ENCODE data around the gene MMAB.

Gene MMAB

GRCh38 chr12:109601557-109601956 lies 28.3 kb upstream of the MMAB start:
- no peak for DNase-seq

GRCh38 chr12:109600995-109601394 lies 27.7 kb upstream of the MMAB start:
- no peak for DNase-seq

- DNase-seq: no peak
Observed at GRCh38 chr12:109600481-109600880, 27.2 kb upstream of the MMAB start.

- no peak for DNase-seq
Observed at GRCh38 chr12:109599087-109599486, 25.8 kb upstream of the MMAB start.

GRCh38 chr12:109598428-109598854 lies 25.1 kb upstream of the MMAB start:
- DNase-seq: no peak

- peak; percentile 48 to 50 for DNase-seq
Observed at GRCh38 chr12:109597795-109598427, 24.6 kb upstream of the MMAB start.

GRCh38 chr12:109597414-109597794 lies 24.1 kb upstream of the MMAB start:
- DNase-seq: no peak

GRCh38 chr12:109596418-109597244 lies 23.3 kb upstream of the MMAB start:
- no peak for DNase-seq

GRCh38 chr12:109595321-109595902 lies 22.1 kb upstream of the MMAB start:
- DNase-seq: peak; percentile 4 to 30

- no peak for DNase-seq
Observed at GRCh38 chr12:109594556-109595317, 21.4 kb upstream of the MMAB start.

GRCh38 chr12:109592905-109593272 lies 19.6 kb upstream of the MMAB start:
- DNase-seq: no peak

GRCh38 chr12:109592195-109592904 lies 19.0 kb upstream of the MMAB start:
- no peak for DNase-seq

- no peak for DNase-seq
Observed at GRCh38 chr12:109591041-109591440, 17.7 kb upstream of the MMAB start.

GRCh38 chr12:109590566-109590965 lies 17.3 kb upstream of the MMAB start:
- no peak for DNase-seq

GRCh38 chr12:109589691-109590245 lies 16.5 kb upstream of the MMAB start:
- no peak for DNase-seq

GRCh38 chr12:109589240-109589590 lies 15.9 kb upstream of the MMAB start:
- DNase-seq: no peak

GRCh38 chr12:109588461-109589239 lies 15.3 kb upstream of the MMAB start:
- no peak for DNase-seq

- DNase-seq: no peak
Observed at GRCh38 chr12:109587921-109588320, 14.6 kb upstream of the MMAB start.

- DNase-seq: no peak
Observed at GRCh38 chr12:109586385-109587296, 13.3 kb upstream of the MMAB start.

- DNase-seq: no peak
Observed at GRCh38 chr12:109583733-109584132, 10.4 kb upstream of the MMAB start.

GRCh38 chr12:109582636-109583035 lies 9.3 kb upstream of the MMAB start:
- no peak for DNase-seq

Measured in CD4-positive, alpha-beta T cell treated with Interleukin-1 beta for 1 hour (primary cell).